Muscle layer of colon (tissue), 2 donors: Measurements from ENCODE around the gene SGMS1.

Source experiments
- H3K27ac ChIP-seq: one replicate; pipeline ENCODE4 v1.7.0; 2013; ENCODE audit warnings: low read depth, mild to moderate bottlenecking, low read length, moderate library complexity
- H3K27me3 ChIP-seq, 2 donors: one replicate each; pipeline ENCODE4 v1.7.0; 2013; ENCODE audit warnings: low read length in 2 of 2, mild to moderate bottlenecking in 2 of 2; ENCODE audit not compliant: insufficient read depth in 2 of 2, control insufficient read depth in 1 of 2
- H3K36me3 ChIP-seq: one replicate; pipeline ENCODE4 v1.7.0; 2013; ENCODE audit warnings: mild to moderate bottlenecking, low read length; ENCODE audit not compliant: insufficient read depth
- H3K4me1 ChIP-seq: one replicate; pipeline ENCODE4 v1.7.0; 2013; ENCODE audit warnings: mild to moderate bottlenecking, low read length; ENCODE audit not compliant: insufficient read depth
- H3K4me3 ChIP-seq, 2 donors: one replicate each; pipeline ENCODE4 v1.7.0; 2013; ENCODE audit warnings: low read length in 2 of 2, low read depth in 1 of 2, mild to moderate bottlenecking in 1 of 2, moderate library complexity in 1 of 2
- H3K9ac ChIP-seq: one replicate; pipeline ENCODE4 v1.7.0; 2013; ENCODE audit warnings: low read length
- H3K9me3 ChIP-seq: one replicate; pipeline ENCODE4 v1.7.0; 2013; ENCODE audit warnings: mild to moderate bottlenecking, low read length
- donor health status: abdominal sarcoma.
- donor health status: Adenocarcinoma of cecum.

Gene SGMS1

GRCh38 chr10:50604809-50605208 lies 18.9 kb downstream of the SGMS1 start:
- H3K27me3 ChIP-seq, result no peaks in the 10 kb centered on the region
- no peak overlapping the region for H3K27ac ChIP-seq
- H3K9ac ChIP-seq, result no peak overlapping the region
- no peaks in the 10 kb centered on the region for H3K9me3 ChIP-seq
- peaks cover 45% of the 10 kb centered on the region for H3K4me1 ChIP-seq
- H3K36me3 ChIP-seq, result no peaks in the 10 kb centered on the region
- no peak overlapping the region for H3K4me3 ChIP-seq

- H3K9me3 ChIP-seq, result no peaks in the 10 kb centered on the region
- no peaks in the 10 kb centered on the region for H3K27me3 ChIP-seq
- no peak overlapping the region for H3K27ac ChIP-seq
- no peaks in the 10 kb centered on the region for H3K36me3 ChIP-seq
- peak overlapping the region in 1 of 2 donors; percentile 18 for H3K4me3 ChIP-seq
- peaks cover 43% of the 10 kb centered on the region for H3K4me1 ChIP-seq
- no peak overlapping the region for H3K9ac ChIP-seq
These were observed 19.6 kb downstream of the SGMS1 start for GRCh38 chr10:50604049-50604640.

GRCh38 chr10:50603151-50603850 lies 20.5 kb downstream of the SGMS1 start:
- Histone ChIP-seq H3K4me1 (peaks cover 43% of the 10 kb centered on the region), H3K27ac (no peak overlapping the region)

GRCh38 chr10:50601974-50602373 lies 21.8 kb downstream of the SGMS1 start:
- no peak overlapping the region for H3K4me3 ChIP-seq
- H3K27ac ChIP-seq, result no peak overlapping the region
- no peak overlapping the region for H3K9ac ChIP-seq
- H3K27me3 ChIP-seq, result no peaks in the 10 kb centered on the region
- H3K36me3 ChIP-seq, result no peaks in the 10 kb centered on the region
- H3K9me3 ChIP-seq, result no peaks in the 10 kb centered on the region
- peaks cover 33% of the 10 kb centered on the region for H3K4me1 ChIP-seq

More at GRCh38 chr10:50603151-50603850, 20.5 kb downstream of the SGMS1 start:
- Histone ChIP-seq H3K27me3 (no peaks in the 10 kb centered on the region), H3K9ac (no peak overlapping the region), H3K9me3 (no peaks in the 10 kb centered on the region), H3K4me3 (no peak overlapping the region), H3K36me3 (no peaks in the 10 kb centered on the region)

- H3K4me1 ChIP-seq, result peaks cover 28% of the 10 kb centered on the region
- no peak overlapping the region for H3K9ac ChIP-seq
- no peak overlapping the region for H3K4me3 ChIP-seq
- no peaks in the 10 kb centered on the region for H3K9me3 ChIP-seq
- H3K27me3 ChIP-seq, result no peaks in the 10 kb centered on the region
- no peaks in the 10 kb centered on the region for H3K36me3 ChIP-seq
- H3K27ac ChIP-seq, result no peak overlapping the region
These were observed 22.8 kb downstream of the SGMS1 start for GRCh38 chr10:50600831-50601477.

- Histone ChIP-seq H3K9me3 (no peaks in the 10 kb centered on the region), H3K27me3 (no peaks in the 10 kb centered on the region), H3K27ac (no peak overlapping the region), H3K9ac (no peak overlapping the region), H3K4me3 (no peak overlapping the region), H3K4me1 (peaks cover 22% of the 10 kb centered on the region), H3K36me3 (no peaks in the 10 kb centered on the region)
These were observed 23.5 kb downstream of the SGMS1 start for GRCh38 chr10:50600286-50600685.

GRCh38 chr10:50596897-50597296 lies 26.9 kb downstream of the SGMS1 start:
- no peaks in the 10 kb centered on the region for H3K27me3 ChIP-seq
- no peak overlapping the region for H3K27ac ChIP-seq
- no peaks in the 10 kb centered on the region for H3K36me3 ChIP-seq
- H3K9ac ChIP-seq, result no peak overlapping the region
- H3K4me1 ChIP-seq, result no peaks in the 10 kb centered on the region
- H3K4me3 ChIP-seq, result no peak overlapping the region
- no peaks in the 10 kb centered on the region for H3K9me3 ChIP-seq

- Histone ChIP-seq H3K4me1 (no peaks in the 10 kb centered on the region), H3K4me3 (no peak overlapping the region), H3K27ac (no peak overlapping the region)
These were observed 27.3 kb downstream of the SGMS1 start for GRCh38 chr10:50596456-50596855.

GRCh38 chr10:50595785-50596184 lies 28.0 kb downstream of the SGMS1 start:
- no peaks in the 10 kb centered on the region for H3K9me3 ChIP-seq
- no peak overlapping the region for H3K27ac ChIP-seq
- no peaks in the 10 kb centered on the region for H3K4me1 ChIP-seq
- H3K36me3 ChIP-seq, result no peaks in the 10 kb centered on the region
- H3K9ac ChIP-seq, result no peak overlapping the region
- no peaks in the 10 kb centered on the region for H3K27me3 ChIP-seq
- H3K4me3 ChIP-seq, result no peak overlapping the region

More at GRCh38 chr10:50596456-50596855, 27.3 kb downstream of the SGMS1 start:
- Histone ChIP-seq H3K9me3 (no peaks in the 10 kb centered on the region), H3K27me3 (no peaks in the 10 kb centered on the region), H3K36me3 (no peaks in the 10 kb centered on the region), H3K9ac (no peak overlapping the region)

GRCh38 chr10:50593523-50594376 lies 30.0 kb downstream of the SGMS1 start:
- Histone ChIP-seq H3K9me3 (no peaks in the 10 kb centered on the region), H3K27ac (no peak overlapping the region), H3K4me3 (no peak overlapping the region), H3K27me3 (no peaks in the 10 kb centered on the region), H3K9ac (no peak overlapping the region), H3K36me3 (no peaks in the 10 kb centered on the region), H3K4me1 (no peaks in the 10 kb centered on the region)

- Histone ChIP-seq H3K4me1 (no peaks in the 10 kb centered on the region), H3K27me3 (no peaks in the 10 kb centered on the region), H3K9ac (no peak overlapping the region), H3K4me3 (no peak overlapping the region), H3K9me3 (no peaks in the 10 kb centered on the region), H3K36me3 (no peaks in the 10 kb centered on the region), H3K27ac (no peak overlapping the region)
These were observed 30.8 kb downstream of the SGMS1 start for GRCh38 chr10:50592961-50593418.
